Measurements from ENCODE around the gene MAB21L4. TPM values are rescaled to one million over a fixed set of nuclear protein-coding genes. Genes with fewer than 3 reads are reported as not detected.

Gene MAB21L4
- total RNA-seq, 1 donor from 2014 or later = not detected

GRCh38 chr2:240884745-240885144 is 11.2 kb downstream of the MAB21L4 start:
- DNase-seq (ENCODE audit: low spot score) = no peak

GRCh38 chr2:240884221-240884620 is 11.7 kb downstream of the MAB21L4 start:
- DNase-seq (ENCODE audit: low spot score) = no peak

GRCh38 chr2:240881913-240882312 is 14.0 kb downstream of the MAB21L4 start:
- no peak for DNase-seq (ENCODE audit: low spot score)

- no peak for DNase-seq (ENCODE audit: low spot score)
Observed at GRCh38 chr2:240879105-240879504, 16.9 kb downstream of the MAB21L4 start.

- no peak for DNase-seq (ENCODE audit: low spot score)
Observed at GRCh38 chr2:240878341-240878936, 17.5 kb downstream of the MAB21L4 start.

GRCh38 chr2:240877460-240878340 is 18.3 kb downstream of the MAB21L4 start:
- DNase-seq (ENCODE audit: low spot score) = no peak

- no peak for DNase-seq (ENCODE audit: low spot score)
Observed at GRCh38 chr2:240876475-240877251, 19.3 kb downstream of the MAB21L4 start.

GRCh38 chr2:240876035-240876474 is 19.9 kb downstream of the MAB21L4 start:
- DNase-seq (ENCODE audit: low spot score) = no peak

- DNase-seq (ENCODE audit: low spot score) = no peak
Observed at GRCh38 chr2:240875228-240876034, 20.5 kb downstream of the MAB21L4 start.

- no peak for DNase-seq (ENCODE audit: low spot score)
Observed at GRCh38 chr2:240874715-240875227, 21.2 kb downstream of the MAB21L4 start.

GRCh38 chr2:240873805-240874714 is 21.9 kb downstream of the MAB21L4 start:
- DNase-seq (ENCODE audit: low spot score) = no peak

GRCh38 chr2:240873098-240873788 is 22.7 kb downstream of the MAB21L4 start:
- no peak for DNase-seq (ENCODE audit: low spot score)

GRCh38 chr2:240872317-240873097 is 23.4 kb downstream of the MAB21L4 start:
- DNase-seq (ENCODE audit: low spot score) = no peak

GRCh38 chr2:240871071-240871958 is 24.6 kb downstream of the MAB21L4 start:
- DNase-seq (ENCODE audit: low spot score) = no peak

- DNase-seq (ENCODE audit: low spot score) = no peak
Observed at GRCh38 chr2:240869956-240870875, 25.7 kb downstream of the MAB21L4 start.
